GM12801 (cell line): ENCODE measurements around the gene CECR2.

Experiments
- CTCF ChIP-seq: IDR thresholded peaks from one replicate; pipeline ENCODE4 v1.5.1; 2011; ENCODE audit warnings: control low read depth; ENCODE audit not compliant: insufficient read length; ENCODE audit errors: extremely low read depth

CECR2 gene

DNA sequence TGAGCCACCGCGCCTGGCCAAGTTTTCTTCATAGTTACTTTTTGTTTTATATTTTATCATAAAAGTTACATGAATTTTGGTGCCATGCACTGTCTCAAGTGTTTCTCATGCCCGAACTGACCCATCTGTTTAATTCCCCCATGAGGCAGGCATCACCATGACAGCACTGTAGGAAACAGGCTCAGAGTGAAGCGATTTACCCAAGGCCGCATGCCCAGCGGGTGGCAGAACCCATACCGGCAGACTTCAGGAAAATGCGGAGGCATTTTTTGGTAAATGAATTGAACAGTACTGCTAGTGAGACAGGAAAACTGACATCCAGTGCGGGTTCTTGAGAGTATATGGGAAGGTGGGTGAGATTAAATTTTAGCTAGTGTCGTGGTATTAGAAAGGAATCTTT, 19.0 kb downstream of the CECR2 start:
- no peak for TF ChIP-seq CTCF

DNA sequence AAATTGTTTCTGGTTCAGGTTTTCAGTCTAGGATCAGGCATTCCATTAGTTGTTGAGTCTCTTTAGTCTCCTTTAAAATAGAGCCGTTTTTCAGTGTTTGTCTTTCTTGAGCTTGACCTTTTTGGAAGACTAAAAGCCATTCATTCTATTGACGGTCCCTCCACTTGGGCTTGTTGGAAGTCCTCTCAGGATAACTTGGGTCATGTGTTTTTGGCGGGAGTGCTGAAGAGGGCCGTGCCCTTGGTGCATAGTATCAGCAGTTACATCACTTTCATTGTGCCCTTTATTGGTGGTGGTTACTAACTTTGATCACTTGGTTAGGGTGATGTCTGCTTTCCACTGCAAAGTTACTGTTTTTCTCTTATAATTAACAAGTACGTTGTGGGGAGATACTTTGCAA, 20.8 kb downstream of the CECR2 start:
- TF ChIP-seq CTCF = no peak

DNA sequence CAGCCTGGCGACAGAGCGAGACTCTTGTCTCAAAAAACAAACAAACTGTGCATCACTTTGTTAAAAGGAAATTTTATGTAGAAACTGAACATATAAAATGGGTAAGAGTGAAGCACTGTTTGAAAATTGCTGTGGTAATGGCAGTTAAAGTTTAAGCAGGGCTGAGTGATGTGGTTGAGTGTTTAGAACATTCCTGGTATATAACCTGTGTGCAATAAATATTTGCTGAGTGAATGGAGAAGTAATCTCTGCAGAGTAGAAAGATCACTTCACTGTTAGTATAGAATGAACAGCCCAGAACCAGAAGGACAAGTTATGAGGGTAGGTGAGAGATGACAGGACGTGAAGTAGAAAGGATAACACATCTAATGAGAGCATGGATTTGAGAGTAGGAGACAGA, 27.3 kb downstream of the CECR2 start:
- TF ChIP-seq CTCF = no peak

DNA sequence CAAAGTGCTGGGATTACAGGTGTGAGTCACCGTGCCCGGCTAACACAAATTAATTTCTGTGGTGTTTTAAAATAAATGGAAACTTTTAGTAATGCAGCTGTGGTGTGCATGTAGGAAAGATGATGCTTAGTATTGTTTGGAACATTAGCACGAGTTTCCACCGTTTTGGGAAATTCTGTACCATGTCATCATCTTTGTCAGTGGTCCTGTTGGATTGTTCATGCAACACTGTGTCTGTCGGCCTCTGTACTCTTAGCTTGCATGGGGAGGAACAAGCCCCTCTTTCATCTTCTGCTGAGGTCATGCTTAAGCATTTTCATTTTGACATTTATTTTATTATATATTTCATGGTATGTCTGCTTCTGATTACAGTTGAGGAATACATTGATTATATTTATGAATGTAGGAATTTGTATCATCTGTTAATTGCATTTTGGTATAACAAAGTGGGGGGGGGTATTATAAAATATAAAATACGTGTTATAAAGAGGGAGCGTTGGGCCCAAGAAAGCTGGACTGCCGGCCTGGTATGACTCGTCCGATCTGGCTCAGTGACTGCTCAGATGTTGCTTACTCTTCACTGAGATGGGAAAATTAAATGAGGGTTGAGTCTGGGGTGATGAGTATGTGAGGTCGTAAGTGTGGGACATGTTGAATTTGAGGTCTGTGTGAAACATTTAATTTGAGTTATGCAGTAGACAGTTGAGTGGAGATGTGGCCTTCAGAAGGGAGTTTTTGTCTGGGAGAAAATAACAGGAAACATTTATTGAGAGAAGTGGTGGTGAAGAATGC, 28.7 kb downstream of the CECR2 start:
- no peak for TF ChIP-seq CTCF

DNA sequence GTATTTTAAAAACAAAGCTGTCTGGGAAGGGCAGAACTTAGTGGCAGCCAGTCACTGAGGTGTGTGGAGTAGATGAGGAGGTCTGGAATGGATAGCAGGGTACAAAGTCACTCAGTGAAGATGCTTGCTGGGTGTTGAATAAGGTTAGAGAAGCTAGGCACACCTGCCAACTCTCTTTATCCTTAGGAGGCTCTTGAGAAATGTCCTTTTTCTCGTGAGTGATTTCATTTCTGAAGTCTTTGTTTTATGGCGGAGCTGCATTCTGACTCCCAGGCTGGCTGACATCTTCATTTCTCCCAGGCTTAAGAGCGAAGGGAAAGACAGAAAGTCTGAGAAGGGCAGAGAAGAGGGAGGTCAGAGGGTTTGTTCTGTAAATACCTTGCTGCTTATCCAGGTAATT, 31.0 kb downstream of the CECR2 start:
- TF ChIP-seq CTCF = no peak

DNA sequence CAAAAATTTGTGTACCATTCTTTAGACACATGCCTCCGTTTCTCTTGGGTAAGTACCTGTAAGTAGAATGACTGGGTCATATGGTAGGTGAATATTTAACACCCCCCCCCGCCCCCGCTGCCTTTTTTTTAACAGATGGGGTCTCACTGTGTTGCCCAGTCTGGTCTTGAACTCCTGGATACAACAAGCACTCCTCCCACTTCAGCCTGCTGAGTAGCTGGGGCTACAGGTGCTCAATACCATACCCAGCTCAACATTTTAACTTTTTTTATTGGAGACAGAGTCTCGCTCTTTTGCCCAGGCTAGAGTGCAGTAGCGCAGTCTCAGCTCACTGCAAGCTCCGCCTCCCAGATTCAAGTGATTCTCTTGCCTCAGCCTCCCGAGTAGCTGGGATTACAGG, 32.5 kb downstream of the CECR2 start:
- TF ChIP-seq CTCF = no peak

- TF ChIP-seq CTCF = no peak
These were observed 33.0 kb downstream of the CECR2 start for GRCh38 chr22:17402293-17402692.

DNA sequence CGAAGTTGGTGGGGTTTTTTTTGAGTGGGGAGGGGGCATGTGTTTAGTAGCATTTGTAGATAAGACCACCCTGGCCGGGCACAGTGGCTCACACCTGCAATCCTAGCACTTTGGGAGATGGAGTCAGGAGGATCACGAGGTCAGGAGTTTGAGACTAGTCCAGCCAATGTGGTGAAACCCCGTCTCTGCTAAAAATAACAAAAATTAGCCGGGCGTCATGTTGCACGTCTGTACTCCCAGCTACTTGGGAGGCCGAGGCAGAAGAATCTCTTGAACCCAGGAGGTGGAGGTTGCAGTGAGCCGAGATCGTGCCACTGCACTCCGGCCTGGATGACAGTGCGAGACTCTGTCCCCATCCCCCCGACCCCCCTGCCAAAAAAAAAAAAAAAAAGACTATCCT, 34.6 kb downstream of the CECR2 start:
- TF ChIP-seq CTCF = no peak
